ENCODE measurements around the gene PTPRZ1.

DNA sequence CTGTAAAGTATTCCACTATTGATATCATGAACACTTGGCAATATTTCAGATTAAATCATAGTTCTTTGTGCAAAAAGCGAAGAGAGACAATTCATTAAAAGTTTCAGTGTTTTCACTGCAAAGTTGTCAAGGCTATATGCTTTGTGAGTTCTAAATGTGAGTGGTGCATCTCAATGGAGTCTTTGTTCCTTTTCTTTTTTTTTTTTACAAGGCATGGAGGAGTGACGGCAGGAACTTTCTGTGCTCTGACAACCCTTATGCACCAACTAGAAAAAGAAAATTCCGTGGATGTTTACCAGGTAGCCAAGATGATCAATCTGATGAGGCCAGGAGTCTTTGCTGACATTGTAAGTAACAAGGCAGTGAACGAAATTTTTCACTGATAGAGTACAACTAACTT, 186.6 kb downstream of the PTPRZ1 start:
- TF ChIP-seq FOXM1 (IDR thresholded peaks at IDR 0.05; ENCODE audit: low read depth) = no peak
- no peak for TF ChIP-seq TEAD4 (IDR thresholded peaks at IDR 0.05; ENCODE audit: borderline replicate concordance, insufficient read depth)
- TF ChIP-seq CTCF (IDR thresholded peaks at IDR 0.05) = no peak
- TF ChIP-seq YY1 (IDR thresholded peaks at IDR 0.05; ENCODE audit: low read depth) = no peak
